Ishikawa (cell line): ENCODE data around the gene CAMTA2.

ENCODE experiments used
- CREB1 ChIP-seq: IDR thresholded peaks from 2 replicates; pipeline ENCODE4 v1.6.1; 2012; ENCODE audit warnings: low read depth
- EP300 ChIP-seq: IDR thresholded peaks from 2 replicates; pipeline ENCODE4 v1.6.1; 2012; ENCODE audit warnings: borderline replicate concordance
- FOXM1 ChIP-seq: IDR thresholded peaks from 2 replicates; pipeline ENCODE4 v1.6.1; 2012; ENCODE audit warnings: low read depth, borderline replicate concordance
- MAX ChIP-seq: IDR thresholded peaks from 2 replicates; pipeline ENCODE4 v1.6.1; 2012
- NFIC ChIP-seq: IDR thresholded peaks from 2 replicates; pipeline ENCODE4 v1.6.1; 2012
- USF1 ChIP-seq: IDR thresholded peaks from 2 replicates; pipeline ENCODE4 v1.6.1; 2012
- YY1 ChIP-seq: IDR thresholded peaks from 2 replicates; pipeline ENCODE4 v1.6.1; 2012; ENCODE audit warnings: low read depth

GRCh38 chr17:4938069-4938491 is 49.4 kb downstream of the CAMTA2 start:
- TF ChIP-seq CREB1 = no peak
- TF ChIP-seq YY1 = no peak
- TF ChIP-seq EP300 = no peak
- TF ChIP-seq MAX = no peak
- TF ChIP-seq NFIC = no peak
- TF ChIP-seq USF1 = no peak
- TF ChIP-seq FOXM1 = no peak
